ENCODE measurements around the gene IRAK1. TPM values are rescaled to one million over a fixed set of nuclear protein-coding genes. Genes with fewer than 3 reads are reported as not detected.

The IRAK1 gene
- total RNA-seq, 1 experiment from 2014 or later = 92.3 TPM

DNA sequence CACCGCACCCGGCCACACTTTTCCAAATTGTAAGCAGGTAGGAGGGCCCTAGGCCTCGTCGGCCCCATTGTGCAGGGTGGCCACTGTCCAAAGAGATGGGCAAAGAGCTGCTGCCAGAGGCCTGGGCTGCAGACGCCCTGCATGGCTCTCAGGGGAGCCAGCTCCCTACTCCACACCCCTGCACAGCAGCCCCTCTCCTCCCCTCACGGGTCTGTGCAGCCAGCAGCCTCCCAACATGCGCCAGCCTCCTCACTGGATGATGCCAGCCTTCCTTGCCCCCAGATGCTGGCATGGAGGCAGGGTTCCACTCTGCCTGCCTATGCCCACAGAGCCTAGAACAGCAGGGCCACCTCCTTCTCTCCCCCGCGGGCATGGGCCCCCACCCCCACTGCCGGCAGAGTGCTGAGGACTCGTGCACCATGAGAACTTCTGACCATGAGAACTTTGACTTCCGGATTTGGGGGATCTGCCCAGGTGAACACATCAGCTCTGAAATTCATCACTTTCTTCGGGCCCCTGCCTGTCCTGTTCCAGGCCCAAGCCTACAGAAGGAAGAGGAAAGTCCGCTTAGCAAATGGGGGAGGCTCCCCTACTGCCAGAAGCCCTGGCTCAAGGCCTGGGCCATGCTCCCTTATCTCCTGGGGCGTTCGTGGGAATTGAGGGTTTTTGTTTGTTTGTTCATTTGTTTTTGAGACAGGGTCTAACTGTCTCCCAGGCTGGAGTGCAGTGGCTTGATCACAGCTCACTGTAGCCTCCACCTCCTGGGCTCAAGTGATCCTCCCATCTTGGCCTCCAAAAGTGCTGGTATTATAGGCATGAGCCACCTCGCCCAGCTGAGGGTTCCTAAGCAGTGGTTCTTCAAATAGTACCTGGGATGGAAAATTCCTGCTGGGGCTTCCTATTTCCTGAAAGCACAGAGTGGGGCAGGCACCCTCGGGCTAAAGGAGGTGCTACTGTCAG, 8.0 kb downstream of the IRAK1 start:
- Histone ChIP-seq H3K27ac (ENCODE audit: low read depth, low read length) (no peak overlapping the region), H3K9me2 (ENCODE audit: insufficient read depth) (no peaks in the 10 kb centered on the region), H3K27me3 (ENCODE audit: insufficient read depth, low read length) (no peaks in the 10 kb centered on the region), H3K4me3 (replicated peaks in 1 of 2; ENCODE audit: low read depth in 1 of 2, low read length in 2 of 2) (no peak overlapping the region), H3K4me1 (ENCODE audit: control insufficient read depth in 1 of 2, insufficient read depth in 2 of 2, low read length in 2 of 2) (peaks cover 0 to 14% of the 10 kb centered on the region in 2 experiments; a peak in 2 of 4 replicates), H3K79me2 (ENCODE audit: insufficient read depth, low read length) (peaks cover 7% of the 10 kb centered on the region; the same call in 1 of the 2 replicates), H3K9me3 (ENCODE audit: control insufficient read depth in 1 of 2, insufficient read depth in 1 of 2, low read depth in 1 of 2, low read length in 2 of 2) (no peaks in the 10 kb centered on the region), H3K4me2 (ENCODE audit: low read length) (no peak overlapping the region), H3K36me3 (ENCODE audit: control insufficient read depth in 1 of 2, insufficient read depth in 2 of 2, low read length in 2 of 2) (peaks cover 0 to 2% of the 10 kb centered on the region in 2 experiments; a peak in 1 of 4 replicates), H2AFZ (ENCODE audit: low read depth, low read length, poor library complexity, severe bottlenecking) (no peak overlapping the region), H4K20me1 (ENCODE audit: insufficient read depth) (no peaks in the 10 kb centered on the region), H3K9ac (ENCODE audit: low read length) (no peak overlapping the region)
- ATAC-seq (no peak), DNase-seq (ENCODE audit: low read depth, low spot score) (no peak)
- ChIA-PET RAD21 (ENCODE audit: low non-redundant PET in 1 of 2, low total read pairs in 2 of 2, uncharacterized antibody in 2 of 2, unreplicated experiment in 2 of 2) (no interaction called here), CTCF (no interaction called here), POLR2A (no interaction called here)
- intact Hi-C loops (cut with micrococcal nuclease) = no loop called here
- no TSS peak for BruUV-seq (replicated peaks)
- TF ChIP-seq ZNF274 (IDR thresholded peaks at IDR 0.05; ENCODE audit: low read depth, low read length) (no peak), POLR2AphosphoS5 (IDR thresholded peaks at IDR 0.05; ENCODE audit: low read depth, low read length) (0 out of 2 replicates have a peak, but pooled peaks have one; percentile 11)
- TF ChIP-seq, protein P1, sequence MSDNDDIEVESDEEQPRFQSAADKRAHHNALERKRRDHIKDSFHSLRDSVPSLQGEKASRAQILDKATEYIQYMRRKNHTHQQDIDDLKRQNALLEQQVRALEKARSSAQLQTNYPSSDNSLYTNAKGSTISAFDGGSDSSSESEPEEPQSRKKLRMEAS (IDR thresholded peaks at IDR 0.05) = no peak

DNA sequence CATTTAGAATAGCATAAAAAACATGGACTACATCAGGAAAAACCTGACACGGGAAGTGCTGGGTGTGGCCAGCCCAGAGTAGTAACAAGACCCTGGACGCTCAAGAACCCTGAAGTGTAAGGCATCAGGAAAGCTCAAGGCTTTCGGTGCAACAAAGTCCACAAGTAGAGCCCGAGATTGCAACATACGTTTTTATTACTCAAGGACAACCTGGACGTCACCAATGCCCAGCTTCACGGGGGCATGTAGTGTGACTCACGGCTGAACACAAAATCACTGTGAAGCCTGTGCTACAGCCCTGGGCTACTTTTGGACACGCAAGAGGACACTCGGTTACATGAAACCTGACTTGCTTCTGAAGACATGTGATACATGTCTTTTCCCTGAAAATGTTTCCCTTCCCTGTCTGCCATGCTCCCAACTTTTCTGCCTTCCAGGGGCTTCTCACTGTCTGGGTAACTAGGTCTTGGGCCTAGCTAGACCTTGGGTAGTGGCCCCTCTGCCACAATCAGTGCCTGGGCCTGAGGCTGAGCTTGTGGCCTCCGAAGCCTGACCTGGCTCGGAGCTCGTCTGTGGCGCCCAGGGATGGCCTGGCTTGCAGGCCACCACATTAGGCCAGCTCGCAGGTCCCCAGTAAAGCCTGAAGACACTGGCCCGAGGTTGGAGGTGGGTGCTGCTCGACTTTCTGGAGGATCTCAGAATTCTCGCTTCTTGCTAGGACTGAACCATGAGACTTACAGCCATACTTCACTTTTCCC, 9.2 kb downstream of the IRAK1 start:
- H3K4me3 ChIP-seq (replicated peaks in 1 of 2; ENCODE audit: low read depth in 1 of 2, low read length in 2 of 2) = no peak overlapping the region
- peaks cover 0 to 14% of the 10 kb centered on the region in 2 experiments; a peak in 2 of 4 replicates for H3K4me1 ChIP-seq (ENCODE audit: control insufficient read depth in 1 of 2, insufficient read depth in 2 of 2, low read length in 2 of 2)
- no peak overlapping the region for H2AFZ ChIP-seq (ENCODE audit: low read depth, low read length, poor library complexity, severe bottlenecking)
- CTCF ChIA-PET = no interaction called here
- TF ChIP-seq JUND (IDR thresholded peaks at IDR 0.05) = no peak
- no peak for TF ChIP-seq CEBPB (IDR thresholded peaks at IDR 0.05; ENCODE audit: low read depth)
- TF ChIP-seq, protein P2, sequence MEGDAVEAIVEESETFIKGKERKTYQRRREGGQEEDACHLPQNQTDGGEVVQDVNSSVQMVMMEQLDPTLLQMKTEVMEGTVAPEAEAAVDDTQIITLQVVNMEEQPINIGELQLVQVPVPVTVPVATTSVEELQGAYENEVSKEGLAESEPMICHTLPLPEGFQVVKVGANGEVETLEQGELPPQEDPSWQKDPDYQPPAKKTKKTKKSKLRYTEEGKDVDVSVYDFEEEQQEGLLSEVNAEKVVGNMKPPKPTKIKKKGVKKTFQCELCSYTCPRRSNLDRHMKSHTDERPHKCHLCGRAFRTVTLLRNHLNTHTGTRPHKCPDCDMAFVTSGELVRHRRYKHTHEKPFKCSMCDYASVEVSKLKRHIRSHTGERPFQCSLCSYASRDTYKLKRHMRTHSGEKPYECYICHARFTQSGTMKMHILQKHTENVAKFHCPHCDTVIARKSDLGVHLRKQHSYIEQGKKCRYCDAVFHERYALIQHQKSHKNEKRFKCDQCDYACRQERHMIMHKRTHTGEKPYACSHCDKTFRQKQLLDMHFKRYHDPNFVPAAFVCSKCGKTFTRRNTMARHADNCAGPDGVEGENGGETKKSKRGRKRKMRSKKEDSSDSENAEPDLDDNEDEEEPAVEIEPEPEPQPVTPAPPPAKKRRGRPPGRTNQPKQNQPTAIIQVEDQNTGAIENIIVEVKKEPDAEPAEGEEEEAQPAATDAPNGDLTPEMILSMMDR (IDR thresholded peaks at IDR 0.05 in 2 of 3, conservative IDR thresholded peaks at IDR 0.05 in 1 of 3; ENCODE audit: borderline replicate concordance in 1 of 3, insufficient read depth in 1 of 3, low read depth in 2 of 3, low read length in 2 of 3) = no peak
- TF ChIP-seq ELF1 (IDR thresholded peaks at IDR 0.05; ENCODE audit: borderline replicate concordance, low read depth) = no peak
- no peak for TF ChIP-seq POLR2A (IDR thresholded peaks at IDR 0.05; ENCODE audit: borderline replicate concordance, extremely low read depth, insufficient read depth, insufficient read length)
- no peak overlapping the region for H3K4me2 ChIP-seq (ENCODE audit: low read length)
- no peaks in the 10 kb centered on the region for H3K36me3 ChIP-seq (ENCODE audit: control insufficient read depth in 1 of 2, insufficient read depth in 2 of 2, low read length in 2 of 2)
- no peak for ATAC-seq
- H3K9me2 ChIP-seq (ENCODE audit: insufficient read depth) = no peaks in the 10 kb centered on the region
- RAD21 ChIA-PET (ENCODE audit: low non-redundant PET in 1 of 2, low total read pairs in 2 of 2, uncharacterized antibody in 2 of 2, unreplicated experiment in 2 of 2) = no interaction called here
- no peaks in the 10 kb centered on the region for H3K27me3 ChIP-seq (ENCODE audit: insufficient read depth, low read length)
- no peaks in the 10 kb centered on the region for H3K9me3 ChIP-seq (ENCODE audit: control insufficient read depth in 1 of 2, insufficient read depth in 1 of 2, low read depth in 1 of 2, low read length in 2 of 2)
- POLR2A ChIA-PET = interaction anchor here (0.7 kb wide), 1 partner anchor 15 kb away, joined by 3 read pairs; no protein-coding TSS in a partner anchor
- BruUV-seq (replicated peaks) = TSS peak; percentile 54
- intact Hi-C loops (cut with micrococcal nuclease) = no loop called here
- H3K9ac ChIP-seq (ENCODE audit: low read length) = no peak overlapping the region
- DNase-seq (ENCODE audit: low read depth, low spot score) = no peak
- no peak overlapping the region for H3K27ac ChIP-seq (ENCODE audit: low read depth, low read length)
- no peaks in the 10 kb centered on the region for H3K79me2 ChIP-seq (ENCODE audit: insufficient read depth, low read length)
- no peaks in the 10 kb centered on the region for H4K20me1 ChIP-seq (ENCODE audit: insufficient read depth)
